Neural cell (in vitro differentiated cells): ENCODE data around the gene COLEC12. TPM values are rescaled to one million over a fixed set of nuclear protein-coding genes. Genes with fewer than 3 reads are reported as not detected.

Source experiments
- H2AFZ ChIP-seq: fragments of 200-600, 300-800 bp; sonication (generic), shearing (Covaris generic); 2 replicates; pipeline ENCODE4 v1.6.0; 2014; ENCODE audit warnings: low read depth, mild to moderate bottlenecking, antibody characterized with exemption, low read length, moderate library complexity
- H3F3A ChIP-seq: fragments of 200-600 bp; shearing (Covaris generic); 2 replicates; pipeline ENCODE4 v1.6.1; 2016; ENCODE audit warnings: mild to moderate bottlenecking, moderate library complexity, mixed read lengths, antibody characterized with exemption, low read length; ENCODE audit not compliant: insufficient read depth, poor library complexity, severe bottlenecking
- H3K27ac ChIP-seq: fragments of 200-600, 300-800 bp; sonication (generic), shearing (Covaris generic); 2 replicates; pipeline ENCODE4 v1.5.1; 2014; ENCODE audit warnings: mild to moderate bottlenecking, low read length, moderate library complexity
- H3K27me3 ChIP-seq: fragments of 300-800, 200-600 bp; sonication (generic), shearing (Covaris generic); 2 replicates; pipeline ENCODE4 v1.6.0; 2014; ENCODE audit warnings: mild to moderate bottlenecking, low read depth, low read length, moderate library complexity; ENCODE audit not compliant: insufficient read depth
- H3K36me3 ChIP-seq: fragments of 300-800, 200-600 bp; sonication (generic), shearing (Covaris generic); 2 replicates; pipeline ENCODE4 v1.5.1; 2014; ENCODE audit warnings: mild to moderate bottlenecking, antibody characterized with exemption, low read length, moderate library complexity; ENCODE audit not compliant: insufficient read depth
- H3K4me2 ChIP-seq: fragments of 300-800, 200-600 bp; sonication (generic), shearing (Covaris generic); 2 replicates; pipeline ENCODE4 v1.6.0; 2014; ENCODE audit warnings: mild to moderate bottlenecking, low read length
- H3K4me3 ChIP-seq: fragments of 300-800, 200-600 bp; sonication (generic), shearing (Covaris generic); 2 replicates; pipeline ENCODE4 v1.5.1; 2014; ENCODE audit warnings: mild to moderate bottlenecking, low read length, moderate library complexity
- H3K79me2 ChIP-seq: fragments of 200-600 bp; shearing (Covaris generic); replicated peaks from 2 replicates; pipeline ENCODE4 v1.6.0; 2014; ENCODE audit warnings: mild to moderate bottlenecking, low read length, moderate library complexity; ENCODE audit not compliant: insufficient read depth
- H3K9ac ChIP-seq: fragments of 300-800, 200-600 bp; sonication (generic), shearing (Covaris generic); 2 replicates; pipeline ENCODE4 v1.6.1; 2016; ENCODE audit warnings: mild to moderate bottlenecking, low read length, mixed read lengths
- H3K9me2 ChIP-seq: fragments of 200-600 bp; shearing (Covaris generic); 2 replicates; pipeline ENCODE4 v1.6.1; 2016; ENCODE audit warnings: mild to moderate bottlenecking, low read length, mixed read lengths; ENCODE audit not compliant: insufficient read depth
- H3K9me3 ChIP-seq: fragments of 200-600, 300-800 bp; sonication (generic), shearing (Covaris generic); 2 replicates; pipeline ENCODE4 v1.6.1; 2016; ENCODE audit warnings: mild to moderate bottlenecking, mixed run types, low read length, moderate library complexity, mixed read lengths
- H4K20me1 ChIP-seq: fragments of 200-600 bp; shearing (Covaris generic); 2 replicates; pipeline ENCODE4 v1.6.1; 2016; ENCODE audit warnings: mild to moderate bottlenecking, mixed run types; ENCODE audit not compliant: insufficient read depth
- EP300 ChIP-seq: fragments of 450-650 bp; conservative IDR thresholded peaks from 2 replicates; pipeline ENCODE4 v1.6.1; 2014; ENCODE audit warnings: antibody characterized with exemption, mild to moderate bottlenecking, moderate library complexity; ENCODE audit not compliant: poor library complexity, severe bottlenecking
- EZH2 ChIP-seq: fragments of 200-600, 300-800 bp; shearing (Covaris generic), sonication (generic); IDR thresholded peaks from 2 replicates; pipeline ENCODE4 v1.6.1; 2014; ENCODE audit warnings: antibody characterized with exemption, low read length, borderline replicate concordance, mild to moderate bottlenecking; ENCODE audit not compliant: insufficient read depth, poor library complexity, severe bottlenecking
- MXI1 ChIP-seq: fragments of 450-650 bp; conservative IDR thresholded peaks from 2 replicates; pipeline ENCODE4 v1.6.1; 2014; ENCODE audit warnings: antibody characterized with exemption, mild to moderate bottlenecking; ENCODE audit not compliant: poor library complexity, severe bottlenecking
- POLR2AphosphoS5 ChIP-seq: IDR thresholded peaks from 2 replicates; pipeline ENCODE4 v1.6.1; 2012
- RAD21 ChIP-seq: fragments of 450-650 bp; conservative IDR thresholded peaks from 2 replicates; pipeline ENCODE4 v1.6.1; 2014; ENCODE audit warnings: antibody characterized with exemption, mild to moderate bottlenecking, moderate library complexity
- SMC3 ChIP-seq: fragments of 450-650 bp; conservative IDR thresholded peaks from 2 replicates; pipeline ENCODE4 v1.6.1; 2014; ENCODE audit warnings: antibody characterized with exemption, mild to moderate bottlenecking, moderate library complexity; ENCODE audit not compliant: poor library complexity
- TAF1 ChIP-seq: IDR thresholded peaks from 2 replicates; pipeline ENCODE4 v1.6.1; 2012; ENCODE audit warnings: low read depth
- polyA plus RNA-seq: library from polyadenylated mRNA; depleted of rRNA; stranded (reverse); fragments of >200 nt; gene quantifications from 2 replicates; pipeline ENCODE4 v1.2.3, GENCODE V29; 2014
- TF ChIP-seq, protein P1 (sequence below): fragments of 450-650 bp; IDR thresholded peaks from 2 replicates; pipeline ENCODE4 v1.5.1; 2014; ENCODE audit warnings: antibody characterized with exemption, mild to moderate bottlenecking, moderate library complexity; ENCODE audit not compliant: poor library complexity, severe bottlenecking
- TF ChIP-seq, protein P2 (sequence below): IDR thresholded peaks from 2 replicates; pipeline ENCODE4 v1.6.1; 2012; ENCODE audit warnings: borderline replicate concordance

Gene COLEC12
- polyA plus RNA-seq, 1 donor from 2014 or later: 0.42 TPM

DNA sequence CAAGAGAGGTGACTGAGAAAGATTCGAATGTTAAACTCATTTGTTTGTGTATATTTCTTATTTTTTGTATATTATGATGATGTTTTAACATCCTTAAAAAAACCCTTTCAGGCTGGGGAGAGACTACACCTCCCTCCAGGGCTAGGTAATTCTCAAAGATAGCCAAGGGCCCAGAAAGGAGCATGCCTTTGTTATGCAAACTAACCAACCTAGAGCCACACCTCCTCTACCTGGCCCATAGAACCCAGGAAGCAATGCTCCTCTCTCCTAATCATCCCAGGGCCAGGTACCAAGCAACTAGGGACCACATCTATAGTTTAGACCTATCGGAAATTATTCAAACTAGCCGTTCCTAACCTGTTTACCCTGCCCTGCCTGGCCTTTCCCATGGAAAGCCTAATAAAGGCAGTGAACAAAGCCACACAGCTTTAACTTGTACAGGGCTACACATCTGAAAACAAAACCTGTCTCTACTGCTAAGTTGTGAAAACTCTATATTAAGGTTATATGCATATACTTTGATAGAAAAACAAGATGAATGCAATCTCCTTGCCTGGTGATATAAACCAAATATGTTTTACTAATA lies 79.7 kb downstream of the COLEC12 start:
- Histone ChIP-seq H3K9me2 (no peaks in the 10 kb centered on the region), H3K4me2 (no peak overlapping the region), H3K9ac (no peak overlapping the region), H3K79me2 (no peaks in the 10 kb centered on the region), H3K36me3 (no peaks in the 10 kb centered on the region), H3F3A (no peaks in the 10 kb centered on the region), H3K9me3 (no peaks in the 10 kb centered on the region), H2AFZ (no peak overlapping the region), H3K27ac (no peak overlapping the region), H4K20me1 (no peaks in the 10 kb centered on the region), H3K4me3 (no peak overlapping the region), H3K27me3 (no peaks in the 10 kb centered on the region)
- TF ChIP-seq EZH2 (no peak), EP300 (no peak), SMC3 (no peak)
- TF ChIP-seq, protein P1, sequence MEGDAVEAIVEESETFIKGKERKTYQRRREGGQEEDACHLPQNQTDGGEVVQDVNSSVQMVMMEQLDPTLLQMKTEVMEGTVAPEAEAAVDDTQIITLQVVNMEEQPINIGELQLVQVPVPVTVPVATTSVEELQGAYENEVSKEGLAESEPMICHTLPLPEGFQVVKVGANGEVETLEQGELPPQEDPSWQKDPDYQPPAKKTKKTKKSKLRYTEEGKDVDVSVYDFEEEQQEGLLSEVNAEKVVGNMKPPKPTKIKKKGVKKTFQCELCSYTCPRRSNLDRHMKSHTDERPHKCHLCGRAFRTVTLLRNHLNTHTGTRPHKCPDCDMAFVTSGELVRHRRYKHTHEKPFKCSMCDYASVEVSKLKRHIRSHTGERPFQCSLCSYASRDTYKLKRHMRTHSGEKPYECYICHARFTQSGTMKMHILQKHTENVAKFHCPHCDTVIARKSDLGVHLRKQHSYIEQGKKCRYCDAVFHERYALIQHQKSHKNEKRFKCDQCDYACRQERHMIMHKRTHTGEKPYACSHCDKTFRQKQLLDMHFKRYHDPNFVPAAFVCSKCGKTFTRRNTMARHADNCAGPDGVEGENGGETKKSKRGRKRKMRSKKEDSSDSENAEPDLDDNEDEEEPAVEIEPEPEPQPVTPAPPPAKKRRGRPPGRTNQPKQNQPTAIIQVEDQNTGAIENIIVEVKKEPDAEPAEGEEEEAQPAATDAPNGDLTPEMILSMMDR: no peak

DNA sequence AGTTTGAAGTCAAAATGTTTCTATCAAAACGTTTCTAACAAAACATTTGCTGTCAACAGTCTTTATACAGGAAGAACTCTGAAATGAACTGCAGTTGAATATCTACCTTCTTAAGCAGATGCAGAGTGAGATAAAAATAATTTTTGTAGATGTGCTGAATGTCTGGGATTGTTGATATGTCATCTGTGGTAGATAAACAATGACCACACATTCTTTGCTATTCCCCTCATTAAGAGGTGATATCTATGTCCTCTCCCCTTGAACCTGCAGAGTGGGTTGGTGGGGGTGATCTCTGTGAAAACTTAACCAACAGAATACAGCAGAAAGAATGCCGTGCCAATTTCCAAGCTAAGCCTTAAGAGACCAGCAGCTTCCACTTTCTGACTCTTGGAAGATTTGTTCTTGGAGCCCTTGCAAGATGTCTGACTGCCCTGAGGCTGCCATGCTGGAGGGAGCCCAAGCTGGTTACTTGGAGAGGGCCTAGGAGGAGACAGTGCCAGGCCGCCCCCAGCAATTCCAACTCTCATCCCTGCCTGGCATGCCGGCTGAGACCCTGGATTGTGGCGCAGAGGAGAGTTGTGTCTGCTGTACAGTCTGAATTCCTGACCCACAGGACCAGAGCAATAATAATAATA lies 80.8 kb downstream of the COLEC12 start:
- no peaks in the 10 kb centered on the region for H4K20me1 ChIP-seq
- no peaks in the 10 kb centered on the region for H3K36me3 ChIP-seq
- no peak overlapping the region for H3K4me3 ChIP-seq
- no peak overlapping the region for H3K4me2 ChIP-seq
- no peak overlapping the region for H3K9ac ChIP-seq
- H3K9me2 ChIP-seq: no peaks in the 10 kb centered on the region
- no peaks in the 10 kb centered on the region for H3K27me3 ChIP-seq
- no peaks in the 10 kb centered on the region for H3F3A ChIP-seq
- TF ChIP-seq POLR2AphosphoS5 (no peak), TAF1 (no peak), EP300 (no peak), EZH2 (no peak), SMC3 (no peak), RAD21 (no peak), MXI1 (no peak)
- TF ChIP-seq, protein P2, sequence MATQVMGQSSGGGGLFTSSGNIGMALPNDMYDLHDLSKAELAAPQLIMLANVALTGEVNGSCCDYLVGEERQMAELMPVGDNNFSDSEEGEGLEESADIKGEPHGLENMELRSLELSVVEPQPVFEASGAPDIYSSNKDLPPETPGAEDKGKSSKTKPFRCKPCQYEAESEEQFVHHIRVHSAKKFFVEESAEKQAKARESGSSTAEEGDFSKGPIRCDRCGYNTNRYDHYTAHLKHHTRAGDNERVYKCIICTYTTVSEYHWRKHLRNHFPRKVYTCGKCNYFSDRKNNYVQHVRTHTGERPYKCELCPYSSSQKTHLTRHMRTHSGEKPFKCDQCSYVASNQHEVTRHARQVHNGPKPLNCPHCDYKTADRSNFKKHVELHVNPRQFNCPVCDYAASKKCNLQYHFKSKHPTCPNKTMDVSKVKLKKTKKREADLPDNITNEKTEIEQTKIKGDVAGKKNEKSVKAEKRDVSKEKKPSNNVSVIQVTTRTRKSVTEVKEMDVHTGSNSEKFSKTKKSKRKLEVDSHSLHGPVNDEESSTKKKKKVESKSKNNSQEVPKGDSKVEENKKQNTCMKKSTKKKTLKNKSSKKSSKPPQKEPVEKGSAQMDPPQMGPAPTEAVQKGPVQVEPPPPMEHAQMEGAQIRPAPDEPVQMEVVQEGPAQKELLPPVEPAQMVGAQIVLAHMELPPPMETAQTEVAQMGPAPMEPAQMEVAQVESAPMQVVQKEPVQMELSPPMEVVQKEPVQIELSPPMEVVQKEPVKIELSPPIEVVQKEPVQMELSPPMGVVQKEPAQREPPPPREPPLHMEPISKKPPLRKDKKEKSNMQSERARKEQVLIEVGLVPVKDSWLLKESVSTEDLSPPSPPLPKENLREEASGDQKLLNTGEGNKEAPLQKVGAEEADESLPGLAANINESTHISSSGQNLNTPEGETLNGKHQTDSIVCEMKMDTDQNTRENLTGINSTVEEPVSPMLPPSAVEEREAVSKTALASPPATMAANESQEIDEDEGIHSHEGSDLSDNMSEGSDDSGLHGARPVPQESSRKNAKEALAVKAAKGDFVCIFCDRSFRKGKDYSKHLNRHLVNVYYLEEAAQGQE: no peak
- TF ChIP-seq, protein P1: no peak
- no peak overlapping the region for H2AFZ ChIP-seq
- no peak overlapping the region for H3K27ac ChIP-seq
- H3K79me2 ChIP-seq: no peaks in the 10 kb centered on the region
- no peaks in the 10 kb centered on the region for H3K9me3 ChIP-seq
